H1 (cell line): ENCODE results near the gene GLRX. TPM values are rescaled to one million over a fixed set of nuclear protein-coding genes. Genes with fewer than 3 reads are reported as not detected.

Experiments used
- CTCF ChIA-PET: fragments of 300-600 bp; sonication (Branson Sonifier 250); formaldehyde crosslinking; loops from one replicate; lab custom pipeline; 2021; ENCODE audit not compliant: partially characterized antibody; lab: Charles Lee
- POLR2A ChIA-PET: fragments of 300-600 bp; sonication (Branson Sonifier 250); formaldehyde crosslinking; loops from one replicate; lab custom pipeline; 2021; ENCODE audit warnings: inconsistent platforms; ENCODE audit not compliant: partially characterized antibody; lab: Charles Lee
- DNase-seq, 2 experiments: peaks; one replicate each; pipeline versions ENCODE4 v3.0.0 to v3.0.0-alpha.2; 2010 to 2022; ENCODE audit warnings: low spot score in 2 of 2, low read depth in 1 of 2, mixed read lengths in 1 of 2
- FAIRE-seq: peaks from 2 replicates; lab custom pipeline; 2011; peaks lifted over from hg19 to GRCh38; lab: Jason Lieb, UNC
- H2AFZ ChIP-seq: 2 replicates; pipeline ENCODE4 v1.8.1; 2012; ENCODE audit warnings: low read length, inconsistent platforms
- H2AK5ac ChIP-seq: 2 replicates; pipeline ENCODE4 v1.6.1; 2013; ENCODE audit warnings: low read depth, low read length
- H2BK120ac ChIP-seq: replicated peaks from 2 replicates; pipeline ENCODE3; 2013; ENCODE audit warnings: low read depth, low read length, inconsistent platforms
- H2BK12ac ChIP-seq: 2 replicates; pipeline ENCODE4 v1.6.1; 2013; ENCODE audit warnings: low read depth, low read length
- H2BK15ac ChIP-seq: 2 replicates; pipeline ENCODE4 v1.6.1; 2013; ENCODE audit warnings: low read length
- H2BK20ac ChIP-seq: 2 replicates; pipeline ENCODE4 v1.6.1; 2013; ENCODE audit warnings: low read length
- H2BK5ac ChIP-seq: 2 replicates; pipeline ENCODE4 v1.6.1; 2013; ENCODE audit warnings: low read depth, low read length
- H3K14ac ChIP-seq: 2 replicates; pipeline ENCODE4 v1.6.1; 2013; ENCODE audit warnings: inconsistent platforms; ENCODE audit not compliant: insufficient read length
- H3K18ac ChIP-seq: 2 replicates; pipeline ENCODE4 v1.6.1; 2013; ENCODE audit warnings: low read length; ENCODE audit errors: extremely low read depth
- H3K23ac ChIP-seq: 2 replicates; pipeline ENCODE4 v1.6.1; 2013; ENCODE audit warnings: inconsistent platforms; ENCODE audit not compliant: insufficient read length
- H3K23me2 ChIP-seq: 2 replicates; pipeline ENCODE4 v1.6.1; 2013; ENCODE audit warnings: low read depth, low read length
- H3K27ac ChIP-seq: 2 replicates; pipeline ENCODE4 v1.6.1; 2011; ENCODE audit warnings: low read depth, low read length, inconsistent platforms
- H3K27me3 ChIP-seq, 4 experiments: replicated peaks in 1 of 4; 1 replicate in 1 of 4; 2 replicates in 3 of 4; pipeline versions ENCODE4 v1.6.1 to v1.8.1; 2011 to 2013; ENCODE audit warnings: low read length in 3 of 4, mild to moderate bottlenecking in 3 of 4, inconsistent platforms in 2 of 4, mixed read lengths in 2 of 4, moderate library complexity in 1 of 4; ENCODE audit not compliant: control insufficient read depth in 3 of 4, insufficient read depth in 3 of 4; ENCODE audit errors: extremely low read depth in 1 of 4
- H3K36me3 ChIP-seq, 4 experiments: 2 replicates each; pipeline versions ENCODE4 v1.6.1 to v1.8.1; 2011 to 2013; ENCODE audit warnings: mild to moderate bottlenecking in 4 of 4, low read length in 3 of 4, moderate library complexity in 2 of 4, control low read depth in 1 of 4, inconsistent platforms in 1 of 4; ENCODE audit not compliant: insufficient read depth in 4 of 4, control insufficient read depth in 2 of 4
- H3K4ac ChIP-seq: replicated peaks from 2 replicates; pipeline ENCODE3; 2013; ENCODE audit warnings: low read length, low read depth, mixed read lengths, inconsistent platforms; ENCODE audit not compliant: insufficient read length
- H3K4me1 ChIP-seq, 4 experiments: replicated peaks in 1 of 4; 1 replicate in 1 of 4; 2 replicates in 3 of 4; pipeline versions ENCODE4 v1.6.1 to v1.8.1; 2011 to 2013; ENCODE audit warnings: low read length in 3 of 4, inconsistent platforms in 2 of 4, mixed read lengths in 1 of 4; ENCODE audit not compliant: insufficient read depth in 4 of 4, control insufficient read depth in 3 of 4
- H3K4me2 ChIP-seq, 2 experiments: 2 replicates each; pipeline versions ENCODE4 v1.6.1 to v1.8.1; 2011 to 2013; ENCODE audit warnings: low read depth in 2 of 2, low read length in 2 of 2, control low read depth in 1 of 2, inconsistent platforms in 1 of 2, mild to moderate bottlenecking in 1 of 2; ENCODE audit not compliant: insufficient read depth in 1 of 2
- H3K4me3 ChIP-seq, 4 experiments: fragments of 200-600, 300-600 bp in 1 of 4; sonication (generic), shearing (Covaris generic), sonication (Bioruptor Twin) in 1 of 4; 2 replicates each; pipeline versions ENCODE4 v1.5.1 to v1.8.1; 2011 to 2016; ENCODE audit warnings: low read length in 4 of 4, low read depth in 3 of 4, control low read depth in 2 of 4, inconsistent platforms in 2 of 4, mild to moderate bottlenecking in 2 of 4, mixed read lengths in 1 of 4, moderate library complexity in 1 of 4; ENCODE audit not compliant: insufficient read depth in 2 of 4; ENCODE audit errors: extremely low read depth in 1 of 4
- H3K56ac ChIP-seq: replicated peaks from 2 replicates; pipeline ENCODE3; 2013; ENCODE audit warnings: low read depth, mild to moderate bottlenecking, mixed read lengths, low read length, inconsistent platforms; ENCODE audit not compliant: insufficient read length
- H3K79me1 ChIP-seq: 2 replicates; pipeline ENCODE4 v1.6.1; 2013; ENCODE audit warnings: low read depth, low read length, control low read depth
- H3K79me2 ChIP-seq, 2 experiments: 2 replicates each; pipeline versions ENCODE4 v1.6.1 to v1.8.1; 2012 to 2013; ENCODE audit warnings: low read length in 2 of 2, mild to moderate bottlenecking in 2 of 2, inconsistent platforms in 1 of 2; ENCODE audit not compliant: insufficient read depth in 2 of 2, control insufficient read depth in 1 of 2
- H3K9ac ChIP-seq, 4 experiments: replicated peaks in 1 of 4; 1 replicate in 1 of 4; 2 replicates in 3 of 4; pipeline versions ENCODE4 v1.6.1 to v1.8.1; 2011 to 2013; ENCODE audit warnings: low read depth in 3 of 4, low read length in 3 of 4, control low read depth in 2 of 4, mild to moderate bottlenecking in 2 of 4, moderate library complexity in 2 of 4, inconsistent platforms in 1 of 4; ENCODE audit errors: extremely low read depth in 1 of 4
- H3K9me3 ChIP-seq, 2 experiments: 2 replicates each; pipeline versions ENCODE4 v1.6.1 to v1.8.1; 2012 to 2013; ENCODE audit warnings: mild to moderate bottlenecking in 2 of 2, moderate library complexity in 2 of 2, control low read depth in 1 of 2, inconsistent platforms in 1 of 2, low read depth in 1 of 2, low read length in 1 of 2, mixed read lengths in 1 of 2; ENCODE audit not compliant: insufficient read depth in 2 of 2
- H4K20me1 ChIP-seq, 2 experiments: replicated peaks in 1 of 2; 2 replicates each; pipeline versions ENCODE3 to v1.8.1; 2011 to 2013; ENCODE audit warnings: inconsistent platforms in 2 of 2, low read length in 2 of 2, mild to moderate bottlenecking in 1 of 2; ENCODE audit not compliant: insufficient read depth in 2 of 2, control insufficient read depth in 1 of 2
- H4K5ac ChIP-seq: 2 replicates; pipeline ENCODE4 v1.6.1; 2013; ENCODE audit warnings: low read length, low read depth, mixed read lengths, inconsistent platforms; ENCODE audit not compliant: insufficient read length
- H4K8ac ChIP-seq: 2 replicates; pipeline ENCODE4 v1.8.0; 2013; ENCODE audit warnings: mild to moderate bottlenecking, moderate library complexity, low read length, inconsistent platforms; ENCODE audit not compliant: insufficient read depth; ENCODE audit errors: extremely low read depth
- H4K91ac ChIP-seq: replicated peaks from 2 replicates; pipeline ENCODE3; 2013; ENCODE audit warnings: low read length, mixed read lengths, inconsistent platforms; ENCODE audit not compliant: insufficient read length
- FOSL1 ChIP-seq: IDR thresholded peaks from 2 replicates; pipeline ENCODE4 v1.6.1; 2011; ENCODE audit warnings: mild to moderate bottlenecking, low read depth, low read length, moderate library complexity; ENCODE audit not compliant: insufficient read depth
- KDM4A ChIP-seq: IDR thresholded peaks from one replicate; pipeline ENCODE4 v1.7.1; 2012; ENCODE audit warnings: low read depth, mild to moderate bottlenecking, moderate library complexity, low read length, inconsistent platforms; ENCODE audit not compliant: severe bottlenecking
- SP2 ChIP-seq: IDR thresholded peaks from 2 replicates; pipeline ENCODE4 v1.6.1; 2012; ENCODE audit warnings: mild to moderate bottlenecking, low read length, inconsistent platforms
- WGBS, 2 experiments: shearing (Covaris generic) in 1 of 2; methylation state at CpG; one replicate each; pipeline versions ENCODE4 v1.1.6 to v1.1.7; 2013 to 2015; ENCODE audit warnings: low lambda C conversion rate in 2 of 2, mixed read lengths in 2 of 2, inconsistent platforms in 1 of 2, low coverage in 1 of 2, missing lambda C conversion rate in 1 of 2; ENCODE audit not compliant: insufficient replicate concordance in 2 of 2, insufficient coverage in 1 of 2, insufficient read length in 1 of 2; ENCODE audit errors: extremely low coverage in 1 of 2, missing lambda C conversion rate in 1 of 2; 5-methylcytosine and 5-hydroxymethylcytosine counted together
- polyA plus RNA-seq, 7 experiments: library from polyadenylated mRNA; depleted of rRNA in 3 of 7; stranded (reverse) in 5 of 7; unstranded in 2 of 7; fragments of >200 nt in 5 of 7; fragments of 200-250 nt in 2 of 7; gene quantifications; 1 replicate in 5 of 7; 2 replicates in 1 of 7; 4 replicates in 1 of 7; pipeline versions ENCODE4 v1.2.1 to v1.2.3, GENCODE V29; 2011 to 2013; ENCODE audit warnings: missing spikeins in 2 of 7, mixed read lengths in 2 of 7
- total RNA-seq: library from RNA; stranded (reverse); fragmentation: NEBNext Ultra II Directional; extraction: Animal tissue kit (Norgen Biotek cat#: 25700); gene quantifications from 2 replicates; pipeline ENCODE4 v1.2.1, GENCODE V29; 2021
- TF ChIP-seq, protein P1 (sequence below): IDR thresholded peaks from 2 replicates; pipeline ENCODE4 v1.6.1; 2012; ENCODE audit warnings: inconsistent platforms

Gene GLRX
- total and polyA plus RNA-seq, 2 of the 8 experiments (the other 6 are each of a cell fraction or from before 2014, with no cell fraction given), result 22.9 to 31.2 TPM

DNA sequence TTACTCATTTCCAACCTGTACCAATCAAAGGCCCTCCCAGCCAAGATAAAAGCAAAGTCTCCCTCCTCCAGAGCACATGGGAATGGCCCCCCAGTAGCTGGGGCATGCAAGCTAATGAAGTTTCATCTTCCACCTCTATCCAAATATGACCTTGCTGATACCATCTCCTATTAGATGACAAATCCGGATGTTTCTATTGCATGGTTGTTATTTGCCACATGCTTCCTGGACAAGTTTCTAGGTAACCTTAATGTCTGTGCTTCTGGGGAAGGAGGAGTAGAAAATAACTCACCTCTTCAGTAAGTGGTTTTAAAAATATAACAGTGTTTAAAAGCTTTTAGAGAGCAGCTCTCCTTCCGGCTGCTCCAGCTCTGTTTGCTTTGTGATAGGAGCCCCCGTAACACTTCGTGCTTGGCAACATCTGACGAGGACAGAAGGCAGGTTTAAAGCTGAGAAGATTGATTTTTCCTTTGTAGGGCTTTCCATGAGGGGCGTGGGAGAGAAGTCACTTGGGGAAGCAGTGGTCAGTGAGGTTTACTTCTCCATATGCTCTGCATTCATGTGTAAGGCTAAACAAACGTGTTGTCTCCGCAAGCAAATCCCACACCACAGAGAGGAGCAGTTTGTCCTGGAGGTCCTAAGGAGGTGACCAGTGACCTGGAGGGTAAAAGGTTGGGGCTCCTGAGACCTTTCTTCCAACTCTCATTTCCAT is 40.3 kb upstream of the GLRX start:
- FAIRE-seq, result no peak
- Histone ChIP-seq H3K4me1 (no peaks in the 10 kb centered on the region; a peak in 2 of 7 replicates), H4K8ac (no peak overlapping the region), H3K56ac (no peak overlapping the region), H4K20me1 (no peaks in the 10 kb centered on the region), H3K18ac (no peak overlapping the region), H2BK5ac (no peak overlapping the region; the same call in 1 of the 2 replicates), H2BK12ac (peak overlapping the region; percentile 42; the same call in 1 of the 2 replicates), H2AFZ (no peak overlapping the region), H2BK20ac (no peak overlapping the region), H3K79me2 (no peaks in the 10 kb centered on the region), H3K4me3 (no peak overlapping the region), H3K27me3 (no peaks in the 10 kb centered on the region; a peak in 1 of 7 replicates), H3K4ac (no peak overlapping the region), H4K5ac (no peak overlapping the region), H3K23ac (no peak overlapping the region), H2AK5ac (no peak overlapping the region), H3K27ac (no peak overlapping the region), H3K23me2 (no peaks in the 10 kb centered on the region), H3K9ac (no peak overlapping the region), H3K14ac (no peak overlapping the region), H4K91ac (no peak overlapping the region), H3K9me3 (no peaks in the 10 kb centered on the region), H2BK120ac (no peak overlapping the region), H3K36me3 (no peaks in the 10 kb centered on the region), H3K79me1 (no peaks in the 10 kb centered on the region), H2BK15ac (no peak overlapping the region), H3K4me2 (no peak overlapping the region; a peak in 1 of 4 replicates)
- DNase-seq, result no peak
- ChIA-PET POLR2A (no interaction called here), CTCF (interaction anchor here (0.6 to 1.7 kb wide), 7 partner anchors 8 to 474 kb away, joined by 3 to 5 read pairs (median 3); no protein-coding TSS in a partner anchor)
- TF ChIP-seq SP2 (no peak), KDM4A (no peak), FOSL1 (no peak)
- TF ChIP-seq, protein P1, sequence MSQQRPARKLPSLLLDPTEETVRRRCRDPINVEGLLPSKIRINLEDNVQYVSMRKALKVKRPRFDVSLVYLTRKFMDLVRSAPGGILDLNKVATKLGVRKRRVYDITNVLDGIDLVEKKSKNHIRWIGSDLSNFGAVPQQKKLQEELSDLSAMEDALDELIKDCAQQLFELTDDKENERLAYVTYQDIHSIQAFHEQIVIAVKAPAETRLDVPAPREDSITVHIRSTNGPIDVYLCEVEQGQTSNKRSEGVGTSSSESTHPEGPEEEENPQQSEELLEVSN, result no peak
- 89% methylated on average over 8 of the region's 8 CpGs; no CpG with 5 or more reads in 1 of the 2 experiments for WGBS, 2 experiments
